Measurements from ENCODE around the gene DCXR. TPM values are rescaled to one million over a fixed set of nuclear protein-coding genes. Genes with fewer than 3 reads are reported as not detected.

DCXR gene
- total and polyA plus RNA-seq, 2 experiments from 2014 or later: 86.9 to 137 TPM

DNA sequence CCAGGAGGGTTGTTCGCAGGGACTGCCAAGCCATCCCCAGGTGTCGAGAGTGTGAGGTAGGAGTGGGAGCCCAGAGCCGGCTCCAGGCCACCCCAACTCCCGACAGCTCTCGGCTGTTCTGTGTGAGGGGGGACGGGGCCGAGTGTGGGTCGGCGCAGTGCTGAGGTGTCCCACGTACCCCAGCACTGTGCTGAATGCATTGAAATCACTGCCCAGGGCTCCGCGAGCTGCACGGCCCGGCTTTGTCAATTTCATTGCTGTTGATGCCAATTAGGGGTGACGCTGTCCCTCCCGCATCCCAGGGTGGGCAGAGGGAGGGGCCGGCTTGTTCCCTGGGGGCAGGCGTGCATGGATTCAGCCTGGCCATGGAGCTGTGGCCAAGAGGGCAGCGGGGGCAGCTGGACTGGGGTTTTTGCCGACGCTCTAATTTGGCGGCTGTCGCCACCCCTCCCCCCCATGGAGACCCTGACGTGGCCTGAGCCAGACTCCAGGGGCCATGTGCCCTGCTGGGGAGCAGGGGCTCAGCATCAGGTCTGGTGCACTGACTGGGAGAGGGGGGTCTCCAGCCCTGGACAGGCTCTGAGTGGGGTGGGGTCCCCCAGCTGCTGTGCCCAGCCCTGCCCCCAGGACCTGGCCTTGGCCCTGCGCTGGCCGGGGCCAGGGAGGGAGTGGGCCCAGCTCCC is 29.1 kb downstream of the DCXR start:
- no peaks in the 10 kb centered on the region for H3K4me1 Mint-ChIP-seq
- H3K9me3 Mint-ChIP-seq: no peaks in the 10 kb centered on the region
- H3K4me3 Mint-ChIP-seq: no peak overlapping the region
- Histone ChIP-seq H3K27me3 (ENCODE audit: insufficient read depth) (no peaks in the 10 kb centered on the region), H2AFZ (no peak overlapping the region), H3K79me2 (replicated peaks; ENCODE audit: insufficient read depth) (no peaks in the 10 kb centered on the region), H3K4me3 (no peak overlapping the region), H3K4me1 (ENCODE audit: insufficient read depth) (no peaks in the 10 kb centered on the region), H3K27ac (ENCODE audit: low read depth) (no peak overlapping the region), H4K20me1 (replicated peaks; ENCODE audit: insufficient read depth) (no peaks in the 10 kb centered on the region), H3F3A (replicated peaks; ENCODE audit: low read depth) (no peaks in the 10 kb centered on the region), H3K36me3 (ENCODE audit: insufficient read depth) (no peaks in the 10 kb centered on the region), H3K9me2 (ENCODE audit: insufficient read depth) (no peaks in the 10 kb centered on the region), H3K4me2 (no peak overlapping the region)
- peaks cover 10% of the 10 kb centered on the region for H3K27me3 Mint-ChIP-seq (ENCODE audit: insufficient read depth, low read depth, poor library complexity)
- H3K27ac Mint-ChIP-seq: no peak overlapping the region
- ATAC-seq (no peak), DNase-seq (ENCODE audit: low spot score) (no peak)
- TF ChIP-seq STAT1 (IDR thresholded peaks at IDR 0.05; ENCODE audit: unreplicated experiment): no peak
- TF ChIP-seq ZNF462 (CRISPR knock-in tag; IDR thresholded peaks at IDR 0.05): no peak
- TF ChIP-seq, protein P1, sequence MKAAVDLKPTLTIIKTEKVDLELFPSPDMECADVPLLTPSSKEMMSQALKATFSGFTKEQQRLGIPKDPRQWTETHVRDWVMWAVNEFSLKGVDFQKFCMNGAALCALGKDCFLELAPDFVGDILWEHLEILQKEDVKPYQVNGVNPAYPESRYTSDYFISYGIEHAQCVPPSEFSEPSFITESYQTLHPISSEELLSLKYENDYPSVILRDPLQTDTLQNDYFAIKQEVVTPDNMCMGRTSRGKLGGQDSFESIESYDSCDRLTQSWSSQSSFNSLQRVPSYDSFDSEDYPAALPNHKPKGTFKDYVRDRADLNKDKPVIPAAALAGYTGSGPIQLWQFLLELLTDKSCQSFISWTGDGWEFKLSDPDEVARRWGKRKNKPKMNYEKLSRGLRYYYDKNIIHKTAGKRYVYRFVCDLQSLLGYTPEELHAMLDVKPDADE (IDR thresholded peaks at IDR 0.05): no peak
- TF ChIP-seq NANOG (IDR thresholded peaks at IDR 0.05; ENCODE audit: borderline replicate concordance): no peak
- TF ChIP-seq ZNF331 (CRISPR knock-in tag; IDR thresholded peaks at IDR 0.05; ENCODE audit: low read depth): no peak
- no peak for TF ChIP-seq CREB1 (CRISPR knock-in tag; IDR thresholded peaks at IDR 0.05; ENCODE audit: low read depth)
- TF ChIP-seq POLR2AphosphoS5 (IDR thresholded peaks at IDR 0.05; ENCODE audit: low read depth): no peak
- no peak for TF ChIP-seq EZH2 (IDR thresholded peaks at IDR 0.05; ENCODE audit: low read depth, unreplicated experiment)
- TF ChIP-seq ZNF114 (CRISPR knock-in tag; IDR thresholded peaks at IDR 0.05): no peak
- H3K36me3 Mint-ChIP-seq (ENCODE audit: low read depth): no peaks in the 10 kb centered on the region

All from GM23338 (cell line).